DMS79 (cell line): ENCODE results near the gene NBDY.
"Not testable (repeated sequence)": the region's sequence is repeated elsewhere in the genome, so short reads cannot be mapped to it uniquely, and the experiment has no call there.

ENCODE experiments used
- DNase-seq: peaks from one replicate; lab custom pipeline; 2025; lab: John Stamatoyannopoulos, UW

Gene NBDY

GRCh38 chrX:56764153-56764974, 35.3 kb downstream of the NBDY start:
- DNase-seq = no peak

GRCh38 chrX:56764975-56765791, 36.1 kb downstream of the NBDY start:
- DNase-seq = no peak

DNA sequence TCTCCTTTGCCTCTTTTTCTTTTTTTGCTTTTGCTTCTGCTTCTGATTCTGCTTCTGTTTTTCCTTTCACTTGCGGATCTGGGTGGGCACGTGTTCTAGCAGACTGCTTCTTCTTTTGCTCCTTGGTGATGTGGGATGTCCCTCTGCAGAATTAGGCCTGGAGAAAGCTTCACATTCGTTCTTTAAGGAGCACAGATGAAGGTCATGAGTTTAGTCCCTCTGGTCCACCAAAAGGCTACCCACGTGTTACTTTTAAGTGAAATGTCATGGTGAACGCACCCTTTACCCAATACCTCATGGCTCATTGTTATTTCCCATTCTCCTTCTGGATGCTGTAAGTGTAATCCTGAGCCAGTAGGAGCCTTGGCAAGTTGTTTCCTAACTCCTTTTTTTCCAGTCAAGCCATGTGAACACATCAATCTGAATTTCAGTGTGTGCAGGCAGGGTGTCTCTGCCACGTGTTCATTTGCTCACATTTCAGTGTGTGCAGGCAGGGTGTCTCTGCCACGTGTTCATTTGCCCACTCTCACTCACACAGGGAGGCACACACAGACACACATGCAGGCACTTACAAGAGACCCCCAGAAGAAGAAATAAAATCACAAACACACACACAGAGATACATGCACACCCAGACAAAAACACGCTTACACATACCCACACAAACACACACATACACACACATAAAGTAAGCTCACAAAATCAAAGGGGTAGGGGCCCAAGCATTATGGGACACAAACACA, 36.9 kb downstream of the NBDY start:
- no peak for DNase-seq

GRCh38 chrX:56766554-56767347, 37.7 kb downstream of the NBDY start:
- DNase-seq = no peak

GRCh38 chrX:56767348-56768119, 38.5 kb downstream of the NBDY start:
- DNase-seq = not testable (repeated sequence)

- not testable (repeated sequence) for DNase-seq
Observed at GRCh38 chrX:56768120-56768660, 39.1 kb downstream of the NBDY start.

- not testable (repeated sequence) for DNase-seq
Observed at GRCh38 chrX:56772675-56773521, 43.9 kb downstream of the NBDY start.

DNA sequence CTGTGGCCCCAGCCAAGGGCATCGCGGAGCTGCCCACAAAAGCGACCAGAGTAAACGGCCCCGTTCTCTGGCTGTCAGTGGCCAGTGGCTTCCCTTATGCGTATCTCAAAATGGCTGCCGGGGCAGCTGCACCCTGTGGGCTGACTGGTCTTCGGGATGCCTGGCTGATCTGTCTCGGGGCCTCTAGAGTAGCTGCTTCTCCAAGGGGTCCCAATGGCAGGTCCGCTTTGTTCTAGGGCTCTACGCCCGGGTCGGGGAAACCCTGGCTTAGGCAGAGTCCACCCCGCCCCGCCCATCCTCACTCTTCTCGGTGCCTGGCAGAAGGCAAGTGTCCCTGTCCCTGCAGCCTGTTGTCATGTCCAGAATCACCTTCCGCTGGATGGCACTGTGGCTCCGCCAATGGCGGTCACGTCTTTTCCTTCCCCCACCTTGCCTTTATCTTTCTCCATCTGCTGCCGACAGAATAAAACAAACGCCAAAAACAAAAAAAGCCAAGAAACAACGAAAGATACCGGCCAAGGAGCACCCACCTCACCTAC, 44.5 kb downstream of the NBDY start:
- DNase-seq = not testable (repeated sequence)

DNA sequence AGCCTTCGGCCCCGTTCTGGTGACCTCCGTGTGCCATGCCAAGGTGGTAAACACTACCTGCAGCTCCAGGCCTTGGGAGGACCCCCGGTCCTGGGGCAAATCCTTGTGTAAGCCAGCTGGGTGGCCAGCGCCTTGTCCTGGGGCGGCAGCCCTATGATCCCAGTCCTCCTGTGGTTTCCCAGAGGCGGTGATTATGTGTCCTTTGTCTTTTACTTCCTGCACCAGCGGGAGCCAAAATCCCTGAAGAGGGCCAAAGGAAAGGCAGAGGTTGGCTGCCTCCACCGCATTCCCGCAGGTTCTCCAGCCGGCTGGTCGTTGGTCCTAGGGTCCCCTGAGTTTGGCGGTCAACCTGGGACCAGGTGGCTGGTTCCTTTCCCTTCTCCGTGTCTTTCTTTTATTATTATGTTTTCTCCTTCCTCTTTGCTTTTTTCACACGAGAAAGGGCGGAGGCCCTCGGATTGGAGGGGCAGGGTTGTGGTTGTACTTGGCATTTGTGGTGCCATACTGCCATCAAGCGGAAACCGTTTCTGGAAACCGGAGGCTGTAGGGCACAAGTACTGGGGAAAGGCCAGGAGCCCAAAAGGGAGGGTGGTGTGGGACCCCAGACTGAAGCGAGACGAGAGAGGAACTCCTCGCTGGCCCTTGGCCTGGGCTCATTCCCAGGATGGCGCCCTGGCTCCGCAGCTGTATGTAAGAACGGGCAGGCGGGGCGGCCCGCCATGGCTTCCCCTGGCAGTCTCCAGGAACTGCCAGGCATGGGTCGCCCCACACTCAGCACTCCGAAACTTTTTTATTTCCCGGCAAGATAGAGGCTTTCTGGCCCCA, 49.3 kb downstream of the NBDY start:
- DNase-seq = not testable (repeated sequence)

GRCh38 chrX:56778924-56779468, 50.0 kb downstream of the NBDY start:
- DNase-seq = not testable (repeated sequence)

GRCh38 chrX:56780681-56781649, 51.9 kb downstream of the NBDY start:
- not testable (repeated sequence) for DNase-seq

- no peak for DNase-seq
Observed at GRCh38 chrX:56782352-56782751, 53.3 kb downstream of the NBDY start.

DNA sequence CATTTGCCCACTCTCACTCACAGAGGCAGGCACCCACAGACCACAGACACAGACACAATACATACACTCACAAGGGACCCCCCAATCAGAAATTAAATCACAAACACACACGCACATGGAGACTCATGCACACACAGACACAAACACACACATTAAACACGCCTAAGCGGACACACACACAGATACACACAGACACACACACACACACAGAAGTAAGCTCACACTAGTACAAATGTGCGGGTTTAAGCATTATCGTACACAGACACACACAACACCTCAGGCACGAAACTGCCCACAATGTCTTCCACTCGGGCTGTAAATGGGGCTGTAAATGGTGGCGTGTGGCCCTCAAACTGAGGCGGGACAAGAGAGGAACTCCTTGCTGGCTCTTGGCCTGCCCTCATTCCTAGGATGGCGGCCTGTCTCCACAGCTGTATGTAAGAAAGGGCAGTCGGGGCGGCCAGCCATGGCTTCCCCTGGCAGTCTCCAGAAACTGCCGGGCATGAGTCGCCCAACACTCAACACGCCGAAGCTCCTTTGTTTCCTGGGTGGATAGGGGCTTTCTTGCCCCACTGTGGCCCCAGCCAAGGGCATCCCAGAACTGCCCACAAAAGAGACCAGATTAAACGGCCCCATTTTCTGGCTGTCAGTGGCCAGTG, 53.9 kb downstream of the NBDY start:
- DNase-seq = no peak

GRCh38 chrX:56783450-56783831, 54.4 kb downstream of the NBDY start:
- no peak for DNase-seq

GRCh38 chrX:56783996-56784620, 55.1 kb downstream of the NBDY start:
- DNase-seq = no peak

DNA sequence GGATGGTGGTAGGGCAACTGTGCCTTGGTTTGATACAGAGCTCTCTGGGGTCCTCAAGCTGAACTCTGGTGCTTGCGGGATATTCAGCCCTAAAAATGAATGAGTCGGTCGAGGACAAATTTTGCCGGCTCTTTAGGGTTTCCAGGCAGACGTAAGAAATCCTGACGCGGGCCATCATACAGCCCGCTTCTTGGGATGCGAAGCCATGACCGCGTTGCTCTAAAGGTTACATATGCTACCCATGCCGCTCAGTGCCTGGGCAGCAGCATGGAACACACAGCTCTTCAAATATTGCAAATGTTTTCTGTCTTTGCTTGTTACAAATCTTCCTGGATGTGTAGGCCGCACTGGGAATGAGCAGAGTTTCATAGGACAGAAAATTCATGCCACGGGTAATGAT, 55.6 kb downstream of the NBDY start:
- DNase-seq = no peak
